WTC11 (cell line): ENCODE measurements around the gene NKAIN2. TPM values are rescaled to one million over a fixed set of nuclear protein-coding genes. Genes with fewer than 3 reads are reported as not detected.

Source experiments
- ATAC-seq: fragments of 200-7000 bp; cut with Tn5 transposase; 2 replicates; pipeline ENCODE4 v1.10.0; 2021; ENCODE audit warnings: mild to moderate bottlenecking, moderate library complexity
- CTCF ChIA-PET: fragments of 300-600 bp; sonication (Branson Sonifier 250); formaldehyde crosslinking; loops from one replicate; lab custom pipeline; 2021; ENCODE audit warnings: antibody characterized with exemption; lab: Charles Lee
- POLR2A ChIA-PET: fragments of 350-600 bp; sonication (Branson Sonifier 250); formaldehyde crosslinking; loops from one replicate; lab custom pipeline; 2021; ENCODE audit warnings: antibody characterized with exemption; lab: Charles Lee
- DNase-seq: peaks from one replicate; pipeline ENCODE4 v3.0.0; 2021; ENCODE audit warnings: low spot score
- H3K27ac Mint-ChIP-seq: 2 replicates; pipeline ENCODE4 v1.8.0; 2021; ENCODE audit warnings: mixed read lengths
- H3K27me3 Mint-ChIP-seq: 2 replicates; pipeline ENCODE4 v1.8.0; 2021; ENCODE audit warnings: low read depth, mild to moderate bottlenecking, moderate library complexity, mixed read lengths
- H3K36me3 Mint-ChIP-seq: 2 replicates; pipeline ENCODE4 v1.8.0; 2021; ENCODE audit warnings: mixed read lengths
- H3K4me1 Mint-ChIP-seq: 2 replicates; pipeline ENCODE4 v1.8.0; 2022; ENCODE audit warnings: mixed read lengths
- H3K4me3 Mint-ChIP-seq: 2 replicates; pipeline ENCODE4 v1.8.0; 2021; ENCODE audit warnings: mild to moderate bottlenecking, moderate library complexity, mixed read lengths
- H3K9me3 Mint-ChIP-seq: 2 replicates; pipeline ENCODE4 v1.8.0; 2021; ENCODE audit warnings: mixed read lengths
- ESRRA ChIP-seq: sonication (generic); formaldehyde crosslinking; IDR thresholded peaks from 2 replicates; pipeline ENCODE4 v1.8.1; 2022; ENCODE audit warnings: mild to moderate bottlenecking, missing genetic modification reagents, borderline replicate concordance
- HMGA2 ChIP-seq: fragments of 250-450 bp; sonication (Bioruptor Pico); IDR thresholded peaks from 2 replicates; pipeline ENCODE4 v1.4.0; 2021; ENCODE audit warnings: mild to moderate bottlenecking, moderate library complexity
- IRF1 ChIP-seq: sonication (generic); formaldehyde crosslinking; IDR thresholded peaks from 2 replicates; pipeline ENCODE4 v1.8.0; 2023; ENCODE audit warnings: missing genetic modification reagents
- NFE2L1 ChIP-seq: sonication (generic); formaldehyde crosslinking; IDR thresholded peaks from 2 replicates; pipeline ENCODE4 v1.8.1; 2023; ENCODE audit warnings: missing genetic modification reagents
- NFYB ChIP-seq: sonication (generic); formaldehyde crosslinking; conservative IDR thresholded peaks from 2 replicates; pipeline ENCODE4 v1.8.0; 2022; ENCODE audit warnings: low read depth, missing genetic modification reagents
- NR1H2 ChIP-seq: sonication (generic); formaldehyde crosslinking; IDR thresholded peaks from 2 replicates; pipeline ENCODE4 v1.9.0; 2021; ENCODE audit warnings: mild to moderate bottlenecking, moderate library complexity, missing genetic modification reagents
- PREB ChIP-seq: sonication (generic); formaldehyde crosslinking; IDR thresholded peaks from 2 replicates; pipeline ENCODE4 v1.8.1; 2022; ENCODE audit warnings: mild to moderate bottlenecking, missing genetic modification reagents, moderate library complexity, borderline replicate concordance
- PRRX2 ChIP-seq: fragments of 250-450 bp; sonication (Bioruptor Pico); IDR thresholded peaks from 2 replicates; pipeline ENCODE4 v1.8.0; 2021; ENCODE audit warnings: mild to moderate bottlenecking
- SMAD4 ChIP-seq: sonication (generic); formaldehyde crosslinking; IDR thresholded peaks from 2 replicates; pipeline ENCODE4 v1.8.0; 2022; ENCODE audit warnings: mild to moderate bottlenecking, missing genetic modification reagents
- SP1 ChIP-seq: sonication (generic); formaldehyde crosslinking; conservative IDR thresholded peaks from 2 replicates; pipeline ENCODE4 v1.8.1; 2022; ENCODE audit warnings: missing genetic modification reagents
- TCF7 ChIP-seq: sonication (generic); formaldehyde crosslinking; IDR thresholded peaks from 2 replicates; pipeline ENCODE4 v1.8.0; 2022; ENCODE audit warnings: mild to moderate bottlenecking, low read depth, missing genetic modification reagents, moderate library complexity
- TEAD1 ChIP-seq: sonication (generic); formaldehyde crosslinking; IDR thresholded peaks from 2 replicates; pipeline ENCODE4 v1.8.0; 2022; ENCODE audit warnings: mild to moderate bottlenecking, missing genetic modification reagents
- TEAD4 ChIP-seq: sonication (generic); formaldehyde crosslinking; IDR thresholded peaks from 2 replicates; pipeline ENCODE4 v1.8.0; 2022; ENCODE audit warnings: mild to moderate bottlenecking, missing genetic modification reagents
- ZNF219 ChIP-seq: sonication (generic); formaldehyde crosslinking; IDR thresholded peaks from 2 replicates; pipeline ENCODE4 v1.8.0; 2023; ENCODE audit warnings: missing genetic modification reagents, mild to moderate bottlenecking, borderline replicate concordance
- ZNF232 ChIP-seq: sonication (generic); formaldehyde crosslinking; IDR thresholded peaks from 2 replicates; pipeline ENCODE4 v1.8.0; 2022; ENCODE audit warnings: mild to moderate bottlenecking, missing genetic modification reagents
- ZNF671 ChIP-seq: fragments of 250-450 bp; sonication (Bioruptor Pico); IDR thresholded peaks from 2 replicates; pipeline ENCODE4 v1.8.0; 2021; ENCODE audit warnings: mild to moderate bottlenecking
- total RNA-seq: library from RNA; stranded (reverse); gene quantifications from 3 replicates; pipeline ENCODE4 v1.2.3, GENCODE V29; 2021
- TF ChIP-seq, protein P1 (sequence below): fragments of 250-450 bp; sonication (Bioruptor Pico); IDR thresholded peaks from 2 replicates; pipeline ENCODE4 v1.9.0; 2021; ENCODE audit warnings: mild to moderate bottlenecking, borderline replicate concordance
- TF ChIP-seq, protein P2 (sequence below): sonication (generic); formaldehyde crosslinking; conservative IDR thresholded peaks from 2 replicates; pipeline ENCODE4 v1.8.1; 2022; ENCODE audit warnings: mild to moderate bottlenecking, missing genetic modification reagents
- TF ChIP-seq, protein P3 (sequence below): sonication (generic); formaldehyde crosslinking; IDR thresholded peaks from 2 replicates; pipeline ENCODE4 v1.8.0; 2022; ENCODE audit warnings: mild to moderate bottlenecking, missing genetic modification reagents

Gene NKAIN2
- total RNA-seq, 1 experiment from 2014 or later = 0.33 TPM

GRCh38 chr6:124033501-124033900 is 229.8 kb downstream of the NKAIN2 start:
- peaks cover 3% of the 10 kb centered on the region; the same call in 1 of the 2 replicates for H3K27me3 Mint-ChIP-seq
- CTCF ChIA-PET = no interaction called here

GRCh38 chr6:124036384-124036783 is 232.7 kb downstream of the NKAIN2 start:
- POLR2A ChIA-PET = no interaction called here
- no peak overlapping the region for H3K4me3 Mint-ChIP-seq

More at GRCh38 chr6:124033501-124033900, 229.8 kb downstream of the NKAIN2 start:
- no peak for ATAC-seq
- Mint-ChIP-seq H3K4me1 (peaks cover 5% of the 10 kb centered on the region; the same call in 1 of the 2 replicates), H3K9me3 (no peaks in the 10 kb centered on the region), H3K4me3 (no peak overlapping the region), H3K36me3 (no peaks in the 10 kb centered on the region), H3K27ac (no peak overlapping the region)
- DNase-seq = no peak
- POLR2A ChIA-PET = interaction anchor here (0.6 kb wide), 1 partner anchor 583 kb away, joined by 6 read pairs; no protein-coding TSS in a partner anchor
- TF ChIP-seq NFE2L1 (CRISPR knock-in tag) = no peak
- TF ChIP-seq SP1 (CRISPR knock-in tag) = no peak
- TF ChIP-seq, protein P1, sequence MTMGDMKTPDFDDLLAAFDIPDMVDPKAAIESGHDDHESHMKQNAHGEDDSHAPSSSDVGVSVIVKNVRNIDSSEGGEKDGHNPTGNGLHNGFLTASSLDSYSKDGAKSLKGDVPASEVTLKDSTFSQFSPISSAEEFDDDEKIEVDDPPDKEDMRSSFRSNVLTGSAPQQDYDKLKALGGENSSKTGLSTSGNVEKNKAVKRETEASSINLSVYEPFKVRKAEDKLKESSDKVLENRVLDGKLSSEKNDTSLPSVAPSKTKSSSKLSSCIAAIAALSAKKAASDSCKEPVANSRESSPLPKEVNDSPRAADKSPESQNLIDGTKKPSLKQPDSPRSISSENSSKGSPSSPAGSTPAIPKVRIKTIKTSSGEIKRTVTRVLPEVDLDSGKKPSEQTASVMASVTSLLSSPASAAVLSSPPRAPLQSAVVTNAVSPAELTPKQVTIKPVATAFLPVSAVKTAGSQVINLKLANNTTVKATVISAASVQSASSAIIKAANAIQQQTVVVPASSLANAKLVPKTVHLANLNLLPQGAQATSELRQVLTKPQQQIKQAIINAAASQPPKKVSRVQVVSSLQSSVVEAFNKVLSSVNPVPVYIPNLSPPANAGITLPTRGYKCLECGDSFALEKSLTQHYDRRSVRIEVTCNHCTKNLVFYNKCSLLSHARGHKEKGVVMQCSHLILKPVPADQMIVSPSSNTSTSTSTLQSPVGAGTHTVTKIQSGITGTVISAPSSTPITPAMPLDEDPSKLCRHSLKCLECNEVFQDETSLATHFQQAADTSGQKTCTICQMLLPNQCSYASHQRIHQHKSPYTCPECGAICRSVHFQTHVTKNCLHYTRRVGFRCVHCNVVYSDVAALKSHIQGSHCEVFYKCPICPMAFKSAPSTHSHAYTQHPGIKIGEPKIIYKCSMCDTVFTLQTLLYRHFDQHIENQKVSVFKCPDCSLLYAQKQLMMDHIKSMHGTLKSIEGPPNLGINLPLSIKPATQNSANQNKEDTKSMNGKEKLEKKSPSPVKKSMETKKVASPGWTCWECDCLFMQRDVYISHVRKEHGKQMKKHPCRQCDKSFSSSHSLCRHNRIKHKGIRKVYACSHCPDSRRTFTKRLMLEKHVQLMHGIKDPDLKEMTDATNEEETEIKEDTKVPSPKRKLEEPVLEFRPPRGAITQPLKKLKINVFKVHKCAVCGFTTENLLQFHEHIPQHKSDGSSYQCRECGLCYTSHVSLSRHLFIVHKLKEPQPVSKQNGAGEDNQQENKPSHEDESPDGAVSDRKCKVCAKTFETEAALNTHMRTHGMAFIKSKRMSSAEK (CRISPR knock-in tag) = no peak
- no peak for TF ChIP-seq SMAD4 (CRISPR knock-in tag)
- TF ChIP-seq, protein P2, sequence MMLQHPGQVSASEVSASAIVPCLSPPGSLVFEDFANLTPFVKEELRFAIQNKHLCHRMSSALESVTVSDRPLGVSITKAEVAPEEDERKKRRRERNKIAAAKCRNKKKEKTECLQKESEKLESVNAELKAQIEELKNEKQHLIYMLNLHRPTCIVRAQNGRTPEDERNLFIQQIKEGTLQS (CRISPR knock-in tag) = no peak
- TF ChIP-seq TEAD4 (CRISPR knock-in tag) = no peak
- no peak for TF ChIP-seq NFYB
- no peak for TF ChIP-seq IRF1 (CRISPR knock-in tag)
- TF ChIP-seq, all 79 proteins: peak for 0

DNA sequence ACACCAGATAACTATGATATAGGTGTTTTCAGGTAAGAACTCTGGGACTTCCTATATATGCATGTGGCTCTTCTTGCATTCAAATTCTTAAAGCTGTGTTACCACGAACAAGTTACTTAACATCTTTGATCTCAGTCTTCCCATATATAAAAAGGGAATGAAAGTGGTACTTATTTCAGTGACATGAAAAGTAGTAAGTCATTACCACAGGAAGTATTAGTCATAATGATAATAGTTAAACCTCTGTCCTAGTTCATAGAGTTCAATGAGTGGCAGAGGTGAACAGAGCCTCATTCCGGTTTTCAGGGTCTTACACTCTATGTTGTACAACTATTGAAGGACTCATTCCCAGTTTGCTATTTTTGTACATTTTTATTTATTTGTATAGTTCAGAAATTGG is 237.0 kb downstream of the NKAIN2 start:
- ATAC-seq (no peak), DNase-seq (no peak)
- ChIA-PET CTCF (no interaction called here), POLR2A (no interaction called here)
- Mint-ChIP-seq H3K27ac (no peak overlapping the region), H3K36me3 (no peaks in the 10 kb centered on the region), H3K27me3 (no peaks in the 10 kb centered on the region), H3K4me1 (no peaks in the 10 kb centered on the region), H3K9me3 (no peaks in the 10 kb centered on the region), H3K4me3 (no peak overlapping the region)
- no peak for TF ChIP-seq NR1H2
- no peak for TF ChIP-seq ZNF232
- TF ChIP-seq, protein P1 (CRISPR knock-in tag) = no peak
- no peak for TF ChIP-seq PREB (CRISPR knock-in tag)
- no peak for TF ChIP-seq SP1 (CRISPR knock-in tag)
- no peak for TF ChIP-seq TCF7 (CRISPR knock-in tag)
- no peak for TF ChIP-seq HMGA2 (CRISPR knock-in tag)
- TF ChIP-seq PRRX2 = no peak
- no peak for TF ChIP-seq ZNF671 (CRISPR knock-in tag)
- TF ChIP-seq ESRRA (CRISPR knock-in tag) = no peak

More at GRCh38 chr6:124036384-124036783, 232.7 kb downstream of the NKAIN2 start:
- TF ChIP-seq, protein P3, sequence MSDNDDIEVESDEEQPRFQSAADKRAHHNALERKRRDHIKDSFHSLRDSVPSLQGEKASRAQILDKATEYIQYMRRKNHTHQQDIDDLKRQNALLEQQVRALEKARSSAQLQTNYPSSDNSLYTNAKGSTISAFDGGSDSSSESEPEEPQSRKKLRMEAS (CRISPR knock-in tag) = no peak
- TF ChIP-seq TEAD1 (CRISPR knock-in tag) (no peak), ZNF219 (no peak)
- no peaks in the 10 kb centered on the region for H3K36me3 Mint-ChIP-seq
- H3K9me3 Mint-ChIP-seq = no peaks in the 10 kb centered on the region
- no peak for ATAC-seq
- H3K27ac Mint-ChIP-seq = no peak overlapping the region
- H3K27me3 Mint-ChIP-seq = no peaks in the 10 kb centered on the region
- no peak for DNase-seq
- H3K4me1 Mint-ChIP-seq = no peaks in the 10 kb centered on the region
- CTCF ChIA-PET = no interaction called here
